ENCODE results near the gene CYP2A6.
"Not testable (repeated sequence)": the region's sequence is repeated elsewhere in the genome, so short reads cannot be mapped to it uniquely, and the experiment has no call there.

Gene CYP2A6

DNA sequence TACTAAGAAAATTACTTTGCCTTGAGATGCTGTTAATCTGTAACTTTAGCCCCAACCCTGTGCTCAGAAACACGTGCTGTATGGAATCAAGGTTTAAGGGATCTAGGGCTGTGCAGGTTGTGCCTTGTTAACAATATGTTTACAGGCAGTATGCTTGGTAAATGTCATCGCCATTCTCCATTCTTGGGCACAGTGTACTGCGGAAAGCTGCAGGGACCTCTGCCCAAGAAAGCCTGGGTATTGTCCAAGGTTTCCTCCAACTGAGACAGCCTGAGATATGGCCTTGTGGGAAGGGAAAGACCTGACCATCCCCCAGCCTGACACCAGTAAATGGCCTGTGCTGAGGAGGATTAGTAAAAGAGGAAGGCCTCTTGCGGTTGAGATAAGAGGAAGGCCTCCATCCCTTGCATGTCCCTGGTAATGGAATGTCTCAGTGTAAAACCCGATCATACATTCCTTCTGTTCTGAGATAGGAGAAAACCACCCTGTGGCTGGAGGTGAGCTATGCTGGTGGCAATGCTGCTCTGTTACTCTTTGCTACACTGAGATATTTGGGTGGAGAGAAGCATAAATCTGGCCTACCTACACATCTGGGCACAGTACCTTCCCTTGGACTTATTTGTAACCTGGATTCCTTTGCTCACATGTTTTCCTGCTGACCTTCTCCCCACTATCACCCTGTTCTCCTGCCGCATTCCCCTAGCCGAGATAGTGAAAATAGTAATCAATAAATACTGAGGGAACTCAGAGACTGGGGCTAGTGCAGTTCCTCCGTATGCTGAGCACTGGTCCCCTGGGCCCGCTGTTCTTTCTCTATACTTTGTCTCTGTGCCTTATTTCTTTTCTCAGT lies 27.3 kb downstream of the CYP2A6 start:
- not testable (repeated sequence) for DNase-seq (ENCODE audit: low read depth); H3K4me3 ChIP-seq (ENCODE audit: low read depth, low read length)

DNA sequence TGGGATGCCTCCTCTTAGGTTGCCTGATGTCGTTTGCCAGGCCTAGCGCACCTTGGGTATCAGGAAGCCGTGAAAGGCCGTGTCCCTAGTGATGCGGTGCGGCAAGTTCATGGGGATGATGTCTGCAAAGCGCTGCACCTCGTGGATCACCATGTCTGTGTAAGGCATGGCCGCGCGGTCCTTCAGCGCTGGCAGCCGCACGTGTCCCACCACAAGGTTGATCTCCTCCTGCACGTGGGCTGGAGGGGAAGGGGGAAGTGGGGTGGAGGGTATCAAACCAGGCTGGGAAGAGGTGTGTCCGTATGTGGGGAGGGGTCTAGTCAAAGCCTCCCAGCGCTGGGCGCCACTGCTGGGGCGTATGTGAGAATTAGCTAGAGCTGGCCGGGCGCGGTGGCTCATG lies 28.1 kb downstream of the CYP2A6 start:
- TF ChIP-seq, protein P1, sequence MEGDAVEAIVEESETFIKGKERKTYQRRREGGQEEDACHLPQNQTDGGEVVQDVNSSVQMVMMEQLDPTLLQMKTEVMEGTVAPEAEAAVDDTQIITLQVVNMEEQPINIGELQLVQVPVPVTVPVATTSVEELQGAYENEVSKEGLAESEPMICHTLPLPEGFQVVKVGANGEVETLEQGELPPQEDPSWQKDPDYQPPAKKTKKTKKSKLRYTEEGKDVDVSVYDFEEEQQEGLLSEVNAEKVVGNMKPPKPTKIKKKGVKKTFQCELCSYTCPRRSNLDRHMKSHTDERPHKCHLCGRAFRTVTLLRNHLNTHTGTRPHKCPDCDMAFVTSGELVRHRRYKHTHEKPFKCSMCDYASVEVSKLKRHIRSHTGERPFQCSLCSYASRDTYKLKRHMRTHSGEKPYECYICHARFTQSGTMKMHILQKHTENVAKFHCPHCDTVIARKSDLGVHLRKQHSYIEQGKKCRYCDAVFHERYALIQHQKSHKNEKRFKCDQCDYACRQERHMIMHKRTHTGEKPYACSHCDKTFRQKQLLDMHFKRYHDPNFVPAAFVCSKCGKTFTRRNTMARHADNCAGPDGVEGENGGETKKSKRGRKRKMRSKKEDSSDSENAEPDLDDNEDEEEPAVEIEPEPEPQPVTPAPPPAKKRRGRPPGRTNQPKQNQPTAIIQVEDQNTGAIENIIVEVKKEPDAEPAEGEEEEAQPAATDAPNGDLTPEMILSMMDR (IDR thresholded peaks at IDR 0.05; ENCODE audit: insufficient read depth, low read depth, low read length, missing control alignments) = no peak
- no peak for DNase-seq (ENCODE audit: low read depth)
- no peak overlapping the region for H3K4me3 ChIP-seq (ENCODE audit: low read depth, low read length)

DNA sequence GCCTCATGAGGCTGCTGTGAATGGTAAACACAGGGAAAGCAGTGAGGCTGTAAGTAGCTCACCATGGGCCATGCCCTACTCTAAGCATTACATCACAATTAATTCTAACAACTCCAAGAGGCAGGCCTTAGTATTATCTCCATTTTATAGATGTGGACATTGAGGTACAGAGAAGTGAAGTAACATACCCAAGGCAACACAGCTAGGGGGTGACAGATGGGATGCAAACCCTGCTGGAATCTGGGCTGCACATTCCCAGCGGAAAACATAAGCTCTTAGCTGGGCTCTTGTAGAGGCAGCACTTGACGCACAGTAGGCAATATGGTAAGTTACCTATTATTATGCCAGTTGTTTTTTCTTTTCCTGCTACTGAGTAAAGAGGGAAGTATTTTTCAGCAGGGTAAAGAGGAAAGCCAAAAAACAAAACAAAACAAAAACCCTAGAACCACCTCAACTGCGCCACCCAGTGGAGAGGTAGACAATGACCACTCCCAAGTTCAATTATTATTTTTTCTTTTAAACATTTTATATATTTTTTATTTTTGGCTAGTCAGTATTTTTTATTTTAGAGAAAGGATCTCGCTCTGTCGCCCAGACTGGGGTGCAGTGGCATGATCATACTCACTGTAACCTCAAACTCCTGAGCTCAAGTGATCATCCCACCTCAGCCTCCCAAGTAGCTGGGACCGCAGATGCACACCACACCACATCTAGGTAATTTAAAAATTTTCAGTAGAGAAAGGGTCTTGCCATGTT lies 30.6 kb downstream of the CYP2A6 start:
- not testable (repeated sequence) for DNase-seq (ENCODE audit: low read depth); H3K4me3 ChIP-seq (ENCODE audit: low read depth, low read length)
- TF ChIP-seq, protein P1 (IDR thresholded peaks at IDR 0.05; ENCODE audit: insufficient read depth, low read depth, low read length, missing control alignments) = peak; percentile 69

DNA sequence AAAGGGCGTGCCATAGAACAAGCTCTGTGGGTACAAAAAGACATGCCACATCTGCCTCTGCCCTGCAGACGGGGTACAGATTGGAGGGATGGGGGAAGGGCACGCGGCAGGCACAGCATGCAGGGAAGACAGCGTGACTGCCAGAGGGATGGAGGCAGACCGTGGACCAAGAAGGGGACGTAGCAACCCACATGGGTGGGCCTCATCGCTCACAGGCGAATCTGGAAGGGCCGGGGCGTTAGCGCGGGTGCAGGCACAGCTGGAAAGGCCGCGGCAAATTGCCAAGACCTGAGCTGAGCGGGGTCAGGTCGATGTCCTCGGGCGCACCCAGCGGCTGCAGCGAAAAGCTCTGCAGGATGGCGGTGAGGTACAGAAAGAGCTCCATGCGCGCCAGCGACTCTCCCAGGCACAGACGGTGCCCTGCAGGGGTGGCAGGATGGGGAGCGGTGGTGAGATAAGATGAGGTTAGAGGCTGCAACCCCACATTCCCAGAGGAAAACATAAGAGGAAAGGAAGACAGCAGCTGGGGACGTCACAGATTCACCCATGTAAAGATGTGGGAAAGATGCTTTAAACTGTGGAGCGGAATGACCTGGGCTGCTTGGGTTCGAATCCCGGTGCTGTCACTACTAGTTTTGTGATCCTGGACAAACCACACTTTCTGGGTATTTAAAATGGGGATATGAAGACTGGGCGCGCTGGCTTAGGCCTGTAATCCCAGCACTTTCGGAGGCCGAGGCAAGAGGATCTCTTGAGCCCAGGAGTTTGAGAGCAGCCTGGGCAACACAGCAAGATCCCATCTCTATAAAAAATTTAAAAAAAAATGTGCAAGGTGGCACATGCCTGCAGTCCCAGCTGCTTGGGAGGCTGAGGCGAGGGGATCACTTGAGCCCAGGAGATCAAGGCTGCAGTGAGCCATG lies 31.5 kb downstream of the CYP2A6 start:
- TF ChIP-seq, protein P1 (IDR thresholded peaks at IDR 0.05; ENCODE audit: insufficient read depth, low read depth, low read length, missing control alignments) = peak; percentile 41
- peak overlapping the region; percentile 32 for H3K4me3 ChIP-seq (ENCODE audit: low read depth, low read length)
- peak; percentile 69 for DNase-seq (ENCODE audit: low read depth)

DNA sequence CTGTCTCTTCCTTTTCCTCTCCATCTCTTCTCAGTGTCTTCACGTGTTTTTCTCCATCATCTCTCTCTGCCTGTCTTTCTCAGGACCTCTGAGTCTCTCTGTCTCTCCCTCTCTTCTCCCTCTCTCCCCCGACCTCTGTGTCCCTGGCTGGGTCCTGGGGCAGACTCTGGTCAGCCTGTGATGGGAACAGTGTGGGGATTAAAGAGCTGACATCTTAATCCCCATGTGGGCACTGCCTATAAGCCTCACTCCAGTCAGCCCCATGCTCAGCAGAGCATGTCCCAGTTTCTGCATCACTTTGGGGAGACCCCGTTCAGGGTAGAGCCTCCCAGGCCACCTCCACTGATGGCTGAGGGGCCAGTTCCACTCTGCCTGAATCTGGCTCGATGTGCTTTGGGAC lies 35.0 kb downstream of the CYP2A6 start:
- H3K4me3 ChIP-seq (ENCODE audit: low read depth, low read length) = no peak overlapping the region
- DNase-seq (ENCODE audit: low read depth) = no peak
- TF ChIP-seq, protein P1 (IDR thresholded peaks at IDR 0.05; ENCODE audit: insufficient read depth, low read depth, low read length, missing control alignments) = no peak

DNA sequence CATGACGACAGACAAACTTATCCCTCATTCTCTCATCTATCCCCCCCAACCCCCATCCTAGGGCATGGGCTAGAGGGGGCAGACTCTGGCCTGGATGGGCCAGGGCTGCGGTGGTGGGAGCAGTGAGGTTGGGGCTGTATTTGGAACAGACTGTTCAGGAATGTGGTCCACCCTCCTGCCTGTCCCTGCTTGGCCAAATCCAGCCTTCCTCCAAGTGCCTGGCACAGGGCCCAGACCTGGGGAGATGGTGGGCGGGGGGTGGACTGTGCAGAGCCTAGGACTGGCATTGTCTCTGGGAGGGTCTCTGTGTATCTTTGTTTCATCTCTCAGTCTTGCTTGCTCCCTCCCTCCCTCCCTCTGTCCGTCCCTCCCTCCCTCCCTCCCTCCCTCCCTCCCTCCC lies 37.1 kb downstream of the CYP2A6 start:
- TF ChIP-seq, protein P1 (IDR thresholded peaks at IDR 0.05; ENCODE audit: insufficient read depth, low read depth, low read length, missing control alignments) = no peak
- no peak overlapping the region for H3K4me3 ChIP-seq (ENCODE audit: low read depth, low read length)
- DNase-seq (ENCODE audit: low read depth) = no peak

DNA sequence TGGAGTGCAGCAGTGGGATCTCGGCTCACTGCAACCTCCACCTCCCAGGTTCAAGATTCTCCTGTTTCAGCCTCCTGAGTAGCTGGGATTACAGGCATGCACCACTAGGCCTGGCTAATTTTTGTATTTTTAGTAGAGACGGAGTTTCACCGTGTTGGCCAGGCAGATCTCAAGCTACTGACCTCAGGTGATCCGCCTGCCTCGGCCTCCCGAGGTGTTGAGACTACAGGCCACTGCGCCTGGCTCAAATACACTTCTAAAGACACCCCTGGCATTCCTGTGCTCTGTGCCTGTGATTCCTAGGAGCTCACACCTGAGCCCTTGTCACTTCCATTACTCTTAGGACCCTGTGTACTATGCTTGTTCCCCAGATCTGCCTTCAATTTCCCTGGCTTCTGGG lies 37.7 kb downstream of the CYP2A6 start:
- DNase-seq (ENCODE audit: low read depth); H3K4me3 ChIP-seq (ENCODE audit: low read depth, low read length): not testable (repeated sequence)
